Neural cell (in vitro differentiated cells): ENCODE results near the gene SPTBN2. TPM values are rescaled to one million over a fixed set of nuclear protein-coding genes. Genes with fewer than 3 reads are reported as not detected.

Source experiments
- H2AFZ ChIP-seq: fragments of 200-600, 300-800 bp; sonication (generic), shearing (Covaris generic); 2 replicates; pipeline ENCODE4 v1.6.0; 2014; ENCODE audit warnings: low read depth, mild to moderate bottlenecking, antibody characterized with exemption, low read length, moderate library complexity
- H3F3A ChIP-seq: fragments of 200-600 bp; shearing (Covaris generic); 2 replicates; pipeline ENCODE4 v1.6.1; 2016; ENCODE audit warnings: mild to moderate bottlenecking, moderate library complexity, mixed read lengths, antibody characterized with exemption, low read length; ENCODE audit not compliant: insufficient read depth, poor library complexity, severe bottlenecking
- H3K27ac ChIP-seq: fragments of 200-600, 300-800 bp; sonication (generic), shearing (Covaris generic); 2 replicates; pipeline ENCODE4 v1.5.1; 2014; ENCODE audit warnings: mild to moderate bottlenecking, low read length, moderate library complexity
- H3K27me3 ChIP-seq: fragments of 300-800, 200-600 bp; sonication (generic), shearing (Covaris generic); 2 replicates; pipeline ENCODE4 v1.6.0; 2014; ENCODE audit warnings: mild to moderate bottlenecking, low read depth, low read length, moderate library complexity; ENCODE audit not compliant: insufficient read depth
- H3K36me3 ChIP-seq: fragments of 300-800, 200-600 bp; sonication (generic), shearing (Covaris generic); 2 replicates; pipeline ENCODE4 v1.5.1; 2014; ENCODE audit warnings: mild to moderate bottlenecking, antibody characterized with exemption, low read length, moderate library complexity; ENCODE audit not compliant: insufficient read depth
- H3K4me2 ChIP-seq: fragments of 300-800, 200-600 bp; sonication (generic), shearing (Covaris generic); 2 replicates; pipeline ENCODE4 v1.6.0; 2014; ENCODE audit warnings: mild to moderate bottlenecking, low read length
- H3K4me3 ChIP-seq: fragments of 300-800, 200-600 bp; sonication (generic), shearing (Covaris generic); 2 replicates; pipeline ENCODE4 v1.5.1; 2014; ENCODE audit warnings: mild to moderate bottlenecking, low read length, moderate library complexity
- H3K79me2 ChIP-seq: fragments of 200-600 bp; shearing (Covaris generic); replicated peaks from 2 replicates; pipeline ENCODE4 v1.6.0; 2014; ENCODE audit warnings: mild to moderate bottlenecking, low read length, moderate library complexity; ENCODE audit not compliant: insufficient read depth
- H3K9ac ChIP-seq: fragments of 300-800, 200-600 bp; sonication (generic), shearing (Covaris generic); 2 replicates; pipeline ENCODE4 v1.6.1; 2016; ENCODE audit warnings: mild to moderate bottlenecking, low read length, mixed read lengths
- H3K9me2 ChIP-seq: fragments of 200-600 bp; shearing (Covaris generic); 2 replicates; pipeline ENCODE4 v1.6.1; 2016; ENCODE audit warnings: mild to moderate bottlenecking, low read length, mixed read lengths; ENCODE audit not compliant: insufficient read depth
- H3K9me3 ChIP-seq: fragments of 200-600, 300-800 bp; sonication (generic), shearing (Covaris generic); 2 replicates; pipeline ENCODE4 v1.6.1; 2016; ENCODE audit warnings: mild to moderate bottlenecking, mixed run types, low read length, moderate library complexity, mixed read lengths
- H4K20me1 ChIP-seq: fragments of 200-600 bp; shearing (Covaris generic); 2 replicates; pipeline ENCODE4 v1.6.1; 2016; ENCODE audit warnings: mild to moderate bottlenecking, mixed run types; ENCODE audit not compliant: insufficient read depth
- EP300 ChIP-seq: fragments of 450-650 bp; conservative IDR thresholded peaks from 2 replicates; pipeline ENCODE4 v1.6.1; 2014; ENCODE audit warnings: antibody characterized with exemption, mild to moderate bottlenecking, moderate library complexity; ENCODE audit not compliant: poor library complexity, severe bottlenecking
- EZH2 ChIP-seq: fragments of 200-600, 300-800 bp; shearing (Covaris generic), sonication (generic); IDR thresholded peaks from 2 replicates; pipeline ENCODE4 v1.6.1; 2014; ENCODE audit warnings: antibody characterized with exemption, low read length, borderline replicate concordance, mild to moderate bottlenecking; ENCODE audit not compliant: insufficient read depth, poor library complexity, severe bottlenecking
- MXI1 ChIP-seq: fragments of 450-650 bp; conservative IDR thresholded peaks from 2 replicates; pipeline ENCODE4 v1.6.1; 2014; ENCODE audit warnings: antibody characterized with exemption, mild to moderate bottlenecking; ENCODE audit not compliant: poor library complexity, severe bottlenecking
- POLR2AphosphoS5 ChIP-seq: IDR thresholded peaks from 2 replicates; pipeline ENCODE4 v1.6.1; 2012
- RAD21 ChIP-seq: fragments of 450-650 bp; conservative IDR thresholded peaks from 2 replicates; pipeline ENCODE4 v1.6.1; 2014; ENCODE audit warnings: antibody characterized with exemption, mild to moderate bottlenecking, moderate library complexity
- REST ChIP-seq: IDR thresholded peaks from 2 replicates; pipeline ENCODE4 v1.6.1; 2012; ENCODE audit warnings: borderline replicate concordance
- SMC3 ChIP-seq: fragments of 450-650 bp; conservative IDR thresholded peaks from 2 replicates; pipeline ENCODE4 v1.6.1; 2014; ENCODE audit warnings: antibody characterized with exemption, mild to moderate bottlenecking, moderate library complexity; ENCODE audit not compliant: poor library complexity
- TAF1 ChIP-seq: IDR thresholded peaks from 2 replicates; pipeline ENCODE4 v1.6.1; 2012; ENCODE audit warnings: low read depth
- polyA plus RNA-seq: library from polyadenylated mRNA; depleted of rRNA; stranded (reverse); fragments of >200 nt; gene quantifications from 2 replicates; pipeline ENCODE4 v1.2.3, GENCODE V29; 2014
- TF ChIP-seq, protein P1 (sequence below): fragments of 450-650 bp; IDR thresholded peaks from 2 replicates; pipeline ENCODE4 v1.5.1; 2014; ENCODE audit warnings: antibody characterized with exemption, mild to moderate bottlenecking, moderate library complexity; ENCODE audit not compliant: poor library complexity, severe bottlenecking

SPTBN2 gene
- polyA plus RNA-seq, 1 donor from 2014 or later: 159 TPM

DNA sequence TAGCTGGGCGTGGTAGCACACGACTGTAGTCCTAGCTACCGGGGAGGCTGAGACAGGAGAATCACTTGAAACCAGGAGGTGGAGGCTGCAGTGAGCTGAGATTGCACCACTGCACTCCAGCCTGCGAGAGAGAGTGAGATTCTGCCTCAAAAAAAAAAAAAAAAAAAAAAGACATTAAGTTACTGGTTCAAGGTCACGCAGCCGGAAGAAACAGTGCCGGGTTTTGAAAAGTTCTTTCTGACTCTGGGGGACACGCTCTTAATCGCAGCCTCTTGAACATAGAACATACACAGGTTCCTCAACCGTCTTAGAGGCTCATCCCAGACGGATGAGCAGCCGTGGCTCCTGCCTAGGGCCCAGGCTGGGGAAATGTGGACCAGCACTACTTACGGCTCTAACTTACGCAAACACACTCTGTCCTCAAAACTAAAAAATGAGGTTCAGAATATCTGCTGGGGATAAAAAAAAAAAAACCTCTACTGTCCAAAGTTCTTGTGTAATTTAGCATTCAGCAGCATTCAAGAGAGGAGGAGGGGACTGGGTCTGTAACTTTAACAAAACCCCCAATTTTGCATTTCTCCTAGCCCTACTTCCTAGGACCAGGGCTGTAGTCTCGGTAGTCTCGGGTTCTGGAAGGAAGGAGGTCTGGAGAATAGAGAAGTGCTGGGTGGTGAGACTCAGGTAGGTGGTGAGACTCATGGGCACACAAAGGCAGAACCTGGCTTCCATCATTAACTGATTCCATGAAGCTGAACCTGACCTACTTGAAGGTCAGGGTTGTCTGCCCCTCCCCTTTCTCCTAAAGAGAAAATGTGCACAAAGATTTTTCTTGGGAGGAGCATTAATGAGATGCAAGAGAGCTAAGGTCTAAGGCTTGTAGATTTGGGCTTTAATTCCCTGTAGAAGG lies 6.0 kb downstream of the SPTBN2 start:
- Histone ChIP-seq H3K27me3 (no peaks in the 10 kb centered on the region), H4K20me1 (peaks cover 5% of the 10 kb centered on the region), H3K79me2 (peaks cover 45% of the 10 kb centered on the region), H3K4me3 (no peak overlapping the region), H3K9me2 (no peaks in the 10 kb centered on the region), H3K9me3 (no peaks in the 10 kb centered on the region), H3F3A (no peaks in the 10 kb centered on the region), H3K9ac (no peak overlapping the region), H2AFZ (no peak overlapping the region), H3K36me3 (no peaks in the 10 kb centered on the region), H3K27ac (no peak overlapping the region), H3K4me2 (no peak overlapping the region)
- TF ChIP-seq RAD21 (no peak), MXI1 (no peak), EP300 (no peak), TAF1 (no peak), REST (no peak), POLR2AphosphoS5 (no peak), EZH2 (no peak), SMC3 (no peak)
- TF ChIP-seq, protein P1, sequence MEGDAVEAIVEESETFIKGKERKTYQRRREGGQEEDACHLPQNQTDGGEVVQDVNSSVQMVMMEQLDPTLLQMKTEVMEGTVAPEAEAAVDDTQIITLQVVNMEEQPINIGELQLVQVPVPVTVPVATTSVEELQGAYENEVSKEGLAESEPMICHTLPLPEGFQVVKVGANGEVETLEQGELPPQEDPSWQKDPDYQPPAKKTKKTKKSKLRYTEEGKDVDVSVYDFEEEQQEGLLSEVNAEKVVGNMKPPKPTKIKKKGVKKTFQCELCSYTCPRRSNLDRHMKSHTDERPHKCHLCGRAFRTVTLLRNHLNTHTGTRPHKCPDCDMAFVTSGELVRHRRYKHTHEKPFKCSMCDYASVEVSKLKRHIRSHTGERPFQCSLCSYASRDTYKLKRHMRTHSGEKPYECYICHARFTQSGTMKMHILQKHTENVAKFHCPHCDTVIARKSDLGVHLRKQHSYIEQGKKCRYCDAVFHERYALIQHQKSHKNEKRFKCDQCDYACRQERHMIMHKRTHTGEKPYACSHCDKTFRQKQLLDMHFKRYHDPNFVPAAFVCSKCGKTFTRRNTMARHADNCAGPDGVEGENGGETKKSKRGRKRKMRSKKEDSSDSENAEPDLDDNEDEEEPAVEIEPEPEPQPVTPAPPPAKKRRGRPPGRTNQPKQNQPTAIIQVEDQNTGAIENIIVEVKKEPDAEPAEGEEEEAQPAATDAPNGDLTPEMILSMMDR: no peak

- Histone ChIP-seq H2AFZ (no peak overlapping the region), H3K36me3 (no peaks in the 10 kb centered on the region), H3K9me3 (no peaks in the 10 kb centered on the region), H4K20me1 (peaks cover 5% of the 10 kb centered on the region), H3K27ac (no peak overlapping the region), H3F3A (no peaks in the 10 kb centered on the region), H3K4me2 (no peak overlapping the region), H3K9me2 (no peaks in the 10 kb centered on the region), H3K9ac (no peak overlapping the region), H3K27me3 (no peaks in the 10 kb centered on the region), H3K4me3 (no peak overlapping the region), H3K79me2 (peaks cover 40% of the 10 kb centered on the region)
- TF ChIP-seq RAD21 (no peak), SMC3 (no peak), REST (no peak), EP300 (no peak), MXI1 (no peak), TAF1 (no peak), EZH2 (no peak), POLR2AphosphoS5 (no peak)
- TF ChIP-seq, protein P1: no peak
These were observed 7.1 kb downstream of the SPTBN2 start for GRCh38 chr11:66721939-66722338.
